NCI-H526 (cell line): ENCODE results near the gene VSX1.
A peak's percentile ranks its signal among the peaks of the same experiment; 100 is the strongest.

Experiments
- DNase-seq, 2 experiments: peaks; one replicate each; lab custom pipeline; 2025; lab: John Stamatoyannopoulos, UW

Gene VSX1

DNA sequence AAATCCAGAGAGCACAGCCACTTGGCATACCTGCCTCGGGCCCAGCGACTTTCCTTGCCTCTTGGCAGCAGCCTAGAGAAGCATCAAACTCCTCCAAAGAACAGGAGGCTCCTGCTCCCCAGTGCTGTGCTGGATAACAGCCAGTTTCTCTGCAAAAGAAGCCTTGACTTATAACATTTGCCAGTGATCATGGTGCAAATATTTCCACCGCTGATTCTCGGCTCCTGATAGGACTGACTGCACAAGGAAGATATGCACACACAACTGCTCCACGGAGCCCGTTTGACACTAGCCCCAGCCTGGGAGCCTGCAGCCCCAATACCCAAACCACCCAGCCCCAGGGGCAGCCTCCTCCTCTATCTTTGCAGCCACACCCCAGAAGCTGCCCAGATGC, 41.5 kb downstream of the VSX1 start:
- DNase-seq, result no peak

DNA sequence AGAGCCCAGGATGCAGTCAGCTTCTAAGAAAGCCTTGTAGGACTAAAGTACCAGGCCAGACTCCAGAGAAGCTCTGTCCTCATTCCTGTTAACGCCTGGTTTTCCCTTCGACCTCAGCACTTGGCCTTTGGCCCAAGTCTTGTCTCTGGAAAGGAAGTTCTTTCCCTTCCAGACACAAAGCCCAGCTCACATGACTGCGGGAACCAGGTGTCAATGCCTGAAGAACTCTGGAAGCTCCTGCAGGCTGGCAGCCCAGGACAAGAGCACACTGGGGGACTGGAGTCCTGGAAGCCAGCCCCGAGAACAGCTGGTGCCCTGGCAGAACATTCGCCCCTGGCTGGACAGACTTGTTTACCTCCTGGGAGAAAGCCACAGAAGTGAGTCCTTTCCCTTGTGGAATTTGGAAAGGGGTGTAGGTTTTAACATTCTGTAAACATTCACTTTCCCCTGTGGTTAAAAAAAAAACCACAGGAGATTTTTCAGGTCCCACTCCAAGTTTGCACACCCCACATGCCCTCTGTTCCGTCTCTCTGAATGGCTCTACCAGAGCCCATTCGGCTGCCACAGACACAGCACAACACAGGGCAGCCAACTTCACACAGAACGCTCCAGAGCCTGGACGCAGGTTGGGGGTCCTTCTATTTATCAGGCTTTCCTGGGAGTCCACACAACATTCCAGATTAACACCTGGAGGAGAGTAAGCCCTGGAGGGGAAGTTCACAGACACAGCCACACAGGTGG, 42.1 kb downstream of the VSX1 start:
- DNase-seq, result no peak

DNA sequence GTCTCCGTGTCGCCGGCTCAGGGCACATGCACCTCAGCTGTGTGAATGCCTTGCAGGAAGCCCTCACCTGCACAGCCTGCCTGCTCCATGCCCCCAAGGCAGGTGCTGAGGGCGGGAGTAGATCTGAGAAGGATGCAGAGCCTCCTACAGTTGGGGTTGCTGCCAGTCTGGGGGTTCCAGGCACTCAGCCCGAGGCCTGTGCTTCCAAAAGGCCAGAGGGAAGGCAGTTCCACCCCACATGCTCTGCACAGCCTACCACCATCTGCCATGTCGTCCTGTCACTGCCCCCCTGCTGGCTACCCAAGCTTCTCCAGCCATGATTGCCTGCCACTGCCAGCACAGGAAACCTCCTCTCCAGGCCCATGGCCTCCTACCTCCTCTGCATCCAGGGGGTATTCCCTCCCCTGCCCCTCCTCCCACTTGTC, 43.3 kb downstream of the VSX1 start:
- no peak for DNase-seq

DNA sequence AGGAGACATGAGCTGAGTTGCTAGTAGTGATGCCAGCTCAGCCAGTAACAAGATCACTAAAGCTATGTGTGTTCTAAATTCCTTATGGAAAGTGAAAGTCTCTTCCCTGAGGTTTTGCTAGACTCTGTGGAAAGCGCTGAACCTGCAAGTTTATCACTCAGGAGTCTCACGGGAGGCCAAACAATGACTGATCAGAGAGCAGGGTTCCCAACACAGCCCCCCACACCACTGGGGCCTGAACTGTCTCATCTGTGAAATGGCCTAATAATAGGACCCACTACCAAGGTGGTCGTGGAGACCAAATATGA, 43.9 kb downstream of the VSX1 start:
- DNase-seq, result no peak

DNA sequence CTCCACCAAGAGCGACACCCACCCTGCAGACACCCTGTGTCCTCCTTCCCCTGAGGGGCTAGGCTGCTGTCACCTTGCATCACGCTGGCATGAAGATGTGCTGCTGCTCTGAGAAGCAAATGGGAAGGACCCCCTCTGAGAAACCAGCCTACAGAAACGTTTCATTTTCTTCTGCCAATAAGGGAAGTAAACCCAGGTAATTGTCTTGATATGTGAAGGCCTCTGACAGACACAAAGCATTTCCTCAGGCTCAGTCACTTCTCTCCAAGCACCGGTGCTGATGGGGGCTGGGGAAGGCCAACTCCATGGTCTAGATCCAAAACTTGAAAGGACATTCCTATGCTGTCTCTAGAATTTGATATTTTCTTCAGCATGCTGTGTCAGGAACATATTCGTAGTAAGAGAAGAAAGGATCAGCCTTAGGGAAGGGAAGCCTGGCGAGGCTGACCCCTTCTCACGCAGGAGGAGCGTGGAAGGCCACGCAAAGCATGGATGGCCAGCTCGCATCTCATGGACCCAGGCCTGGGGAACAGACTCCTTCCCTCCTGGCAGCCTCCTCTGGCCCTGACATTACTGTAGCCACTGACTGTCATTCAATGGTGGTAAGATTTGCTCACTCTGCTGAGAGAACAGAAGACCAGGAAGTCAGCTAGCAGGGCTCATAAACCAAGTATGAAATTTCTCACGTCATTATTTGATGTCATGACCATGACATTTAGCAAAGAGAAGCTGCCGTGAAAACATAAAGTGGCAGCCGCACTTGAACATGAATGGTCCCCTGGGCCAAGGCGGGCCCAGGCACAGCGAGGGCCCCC, 44.4 kb downstream of the VSX1 start:
- no peak for DNase-seq

DNA sequence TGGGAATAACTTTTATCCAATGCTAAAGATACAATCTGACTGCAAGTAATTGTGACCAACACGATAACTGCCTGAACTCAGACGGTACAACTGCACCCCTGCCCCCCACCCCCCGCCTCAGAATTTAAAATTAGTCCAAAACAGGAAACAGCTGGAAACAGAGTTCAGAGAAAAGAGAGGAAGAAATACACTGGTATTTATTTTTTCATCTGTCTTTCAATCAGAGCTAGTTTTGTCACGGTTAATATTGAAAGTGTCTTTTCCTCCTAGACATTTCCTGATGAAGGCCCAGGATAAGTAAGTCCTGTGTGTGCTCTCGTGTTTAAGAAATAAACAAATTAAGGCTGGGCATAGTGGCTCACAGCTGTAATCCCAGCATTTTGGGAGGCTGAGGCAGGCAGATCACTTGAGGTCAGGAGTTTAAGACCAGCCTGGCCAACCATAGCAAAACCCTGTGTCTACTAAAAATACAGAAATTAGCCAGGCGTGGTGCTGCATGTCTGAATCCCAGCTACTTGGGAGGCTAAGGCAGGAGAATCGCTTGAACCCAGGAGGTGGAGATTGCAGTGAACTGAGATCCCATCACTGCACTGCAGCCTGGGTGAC, 45.5 kb downstream of the VSX1 start:
- no peak for DNase-seq

DNA sequence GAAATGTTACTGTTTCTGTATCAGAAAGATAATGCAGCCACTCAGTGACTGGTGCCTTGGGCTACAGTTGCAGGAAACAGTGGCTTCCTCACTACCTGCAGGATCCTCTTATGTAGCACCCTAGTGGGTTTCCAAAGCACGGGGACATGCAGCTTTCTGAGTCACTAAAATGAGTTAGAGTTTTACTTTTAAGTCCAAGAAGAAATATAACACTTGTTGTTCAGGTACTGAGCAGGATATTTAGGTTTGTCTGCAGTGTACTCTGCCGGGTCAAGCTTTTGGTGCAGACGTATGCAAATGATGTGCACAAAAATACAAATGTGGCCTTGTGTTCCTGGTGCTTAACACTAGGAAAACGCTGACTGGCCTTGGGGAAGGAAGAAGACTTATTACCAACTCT, 46.0 kb downstream of the VSX1 start:
- DNase-seq, result peak; percentile 72 to 86

DNA sequence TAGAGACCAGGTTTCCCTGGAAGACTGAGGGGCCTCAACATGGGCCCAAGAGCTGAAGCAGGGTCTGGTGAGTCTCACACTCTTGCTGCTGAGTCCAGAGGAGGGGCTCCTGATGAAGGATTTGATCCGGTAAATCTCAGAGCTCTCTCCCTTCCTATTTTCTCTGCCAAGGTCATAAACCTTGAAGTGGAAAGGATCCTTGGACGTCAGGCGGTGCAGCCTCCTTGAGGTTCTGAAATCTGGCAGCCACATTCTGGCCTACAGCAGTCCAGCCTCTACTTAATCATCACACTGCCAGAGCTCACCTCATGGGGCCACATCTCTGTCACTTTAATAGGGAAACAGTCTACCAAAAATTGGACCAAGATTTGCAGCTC, 48.0 kb downstream of the VSX1 start:
- DNase-seq, result no peak

DNA sequence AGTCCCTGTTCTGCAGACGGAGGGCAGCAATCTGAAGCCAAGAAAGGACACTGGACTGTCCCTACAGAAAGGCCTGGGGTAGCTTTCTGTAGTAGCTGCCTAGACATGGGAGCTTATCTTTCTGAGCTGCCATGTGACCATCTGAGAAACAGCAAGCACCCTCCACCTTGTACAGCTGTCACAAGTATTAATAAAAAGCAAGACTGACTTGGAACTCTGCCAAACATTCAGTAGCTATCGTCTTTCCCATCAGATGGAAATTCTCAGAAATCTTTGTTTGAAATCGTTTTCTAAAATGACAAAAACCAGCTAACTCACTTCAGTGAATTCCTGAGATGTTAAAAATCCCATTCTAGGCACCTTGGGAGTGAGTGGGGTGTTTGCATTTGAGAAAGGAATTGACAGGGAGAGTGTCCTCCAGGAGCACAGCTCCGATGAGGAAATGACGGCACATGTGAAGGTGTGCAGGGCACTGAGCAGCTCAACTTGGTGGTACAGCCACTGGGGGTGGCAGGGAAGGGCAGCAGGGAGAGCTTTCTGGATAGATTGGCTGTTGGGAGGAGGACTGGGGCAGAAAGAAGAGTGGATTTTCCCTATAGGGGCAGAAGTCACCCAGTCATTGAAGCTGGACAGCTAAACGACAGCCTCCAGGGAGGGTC, 48.5 kb downstream of the VSX1 start:
- peak; percentile 37 to 62 for DNase-seq

DNA sequence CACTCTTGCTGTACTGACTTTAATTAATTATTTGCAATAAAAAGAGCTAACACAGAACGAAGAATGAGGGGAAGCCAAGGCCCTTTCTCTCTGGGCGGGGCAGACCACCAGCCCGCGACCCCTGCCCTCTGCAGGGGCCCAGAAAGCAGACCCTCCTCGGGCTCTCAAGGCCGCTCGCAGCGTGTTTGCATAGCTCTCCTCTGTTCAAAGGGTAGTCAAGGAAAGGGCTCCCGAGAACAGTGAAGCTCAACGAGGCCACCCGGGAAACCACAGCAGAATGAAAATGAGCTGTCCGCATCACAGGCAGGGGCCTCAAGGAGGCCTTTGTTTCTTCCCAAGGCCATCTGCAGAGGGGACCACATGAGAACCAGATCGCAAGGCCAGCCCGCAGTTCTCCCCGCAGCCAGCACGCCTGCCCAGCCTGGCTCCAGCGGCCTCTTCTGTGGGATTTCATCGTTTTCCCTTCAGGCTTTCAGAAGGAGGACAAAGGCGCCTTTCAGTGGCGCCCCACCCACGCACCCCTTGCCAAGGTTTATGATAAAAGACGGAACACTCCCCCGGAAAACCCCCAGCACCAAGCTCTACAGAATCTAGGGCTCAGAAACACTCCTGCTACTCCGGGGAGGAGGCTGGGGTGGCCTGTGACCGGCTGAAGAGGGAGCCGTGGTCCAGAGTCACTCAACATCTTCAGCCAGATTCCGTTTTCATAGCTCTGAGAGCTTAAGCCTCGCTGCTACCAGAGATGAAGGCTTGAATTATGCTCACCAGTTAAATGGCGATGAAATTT, 49.3 kb downstream of the VSX1 start:
- DNase-seq, result peak; percentile 67 to 85

DNA sequence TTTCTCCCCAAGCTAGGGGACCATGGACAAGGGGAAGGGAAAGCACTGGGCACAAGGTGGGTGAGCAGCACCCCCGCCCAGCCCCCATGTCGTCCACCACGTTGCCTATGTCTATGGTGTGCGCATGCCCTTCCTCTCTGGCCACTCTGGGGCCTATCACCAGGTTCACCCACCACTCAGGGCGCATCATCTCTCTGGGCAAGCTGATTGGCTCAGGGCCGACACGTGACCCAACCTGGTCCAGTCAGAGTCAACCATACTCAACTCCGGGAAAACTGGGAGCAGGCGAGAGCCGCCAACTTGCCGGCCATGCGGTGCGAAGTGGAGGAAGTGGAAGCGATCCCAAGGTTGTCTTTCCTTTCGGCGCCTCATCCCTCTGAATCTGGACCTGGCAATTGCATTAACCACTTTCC, 49.9 kb downstream of the VSX1 start:
- DNase-seq, result peak in 1 of 2 experiments; percentile 34

DNA sequence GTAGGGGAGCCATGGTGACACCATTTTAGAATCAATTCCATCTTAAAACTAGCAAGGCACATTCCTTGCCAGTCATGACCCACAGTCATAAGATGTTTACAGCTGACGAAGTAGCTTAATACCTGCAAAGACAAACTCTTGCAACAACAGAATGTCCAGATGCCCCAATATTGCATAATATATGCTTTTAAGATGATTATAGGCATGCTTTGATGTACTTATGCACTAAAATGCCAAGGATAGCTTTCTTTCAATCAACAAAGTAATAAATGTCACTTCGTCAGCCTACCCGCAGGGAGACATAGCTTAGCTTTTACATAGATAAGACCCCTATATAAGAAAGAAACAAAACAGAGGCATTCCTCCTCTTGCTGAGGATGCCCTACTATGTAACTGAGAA, 50.7 kb downstream of the VSX1 start:
- no peak for DNase-seq

DNA sequence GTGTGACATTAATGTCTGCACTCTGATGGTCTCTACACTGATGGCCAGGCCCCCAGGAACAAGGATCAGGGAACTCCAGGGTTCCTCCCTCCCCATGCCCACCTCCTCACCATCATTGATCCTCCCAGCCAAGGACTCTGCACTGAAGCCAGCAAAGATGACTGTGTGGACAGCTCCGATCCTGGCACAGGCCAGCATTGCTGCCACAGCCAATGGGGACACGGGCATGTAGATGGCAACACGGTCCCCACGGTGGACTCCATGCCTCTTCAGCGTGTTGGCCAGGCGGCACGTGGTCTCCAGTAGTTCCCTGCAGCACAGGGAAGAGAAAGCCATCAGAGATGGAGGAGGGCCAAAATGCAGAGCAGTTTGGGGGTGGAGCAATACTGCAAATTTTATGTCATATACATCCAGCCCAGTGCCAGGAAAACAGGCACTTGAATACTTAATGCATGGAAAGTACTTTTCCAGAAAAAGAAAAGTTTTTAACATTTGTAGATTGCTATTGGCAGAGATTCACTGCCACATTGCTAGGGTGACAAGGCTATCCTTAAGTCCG, 51.2 kb downstream of the VSX1 start:
- DNase-seq, result no peak

DNA sequence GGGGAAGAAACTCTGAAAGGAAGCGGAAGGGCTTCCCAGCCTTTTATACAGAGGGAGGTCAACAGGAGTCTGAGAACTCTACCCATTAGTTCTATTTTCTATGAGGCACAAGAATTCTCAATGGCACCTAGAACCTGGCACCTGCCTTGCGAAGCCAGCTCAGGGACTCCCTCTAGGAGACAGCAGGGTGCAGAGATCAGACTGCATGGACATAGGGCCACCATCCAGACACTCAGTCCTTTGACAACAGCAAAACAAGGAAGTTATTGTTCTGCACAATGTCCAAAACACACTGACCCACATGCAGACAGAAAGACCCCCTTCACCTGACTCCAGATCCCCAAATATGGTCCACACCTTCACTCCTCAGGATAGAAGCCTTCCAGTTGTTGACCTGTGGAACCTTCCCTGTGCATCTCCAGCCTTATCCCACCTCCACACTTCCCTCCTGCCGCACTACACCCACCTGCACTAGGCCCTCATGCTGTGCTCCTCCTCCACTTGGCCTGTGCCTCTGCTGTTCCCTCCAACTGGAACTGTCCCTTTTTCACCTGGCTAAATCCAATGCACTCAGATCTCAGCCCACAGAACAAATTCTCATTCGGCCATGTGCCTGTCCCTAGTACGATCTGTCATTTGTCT, 51.8 kb downstream of the VSX1 start:
- DNase-seq, result no peak

DNA sequence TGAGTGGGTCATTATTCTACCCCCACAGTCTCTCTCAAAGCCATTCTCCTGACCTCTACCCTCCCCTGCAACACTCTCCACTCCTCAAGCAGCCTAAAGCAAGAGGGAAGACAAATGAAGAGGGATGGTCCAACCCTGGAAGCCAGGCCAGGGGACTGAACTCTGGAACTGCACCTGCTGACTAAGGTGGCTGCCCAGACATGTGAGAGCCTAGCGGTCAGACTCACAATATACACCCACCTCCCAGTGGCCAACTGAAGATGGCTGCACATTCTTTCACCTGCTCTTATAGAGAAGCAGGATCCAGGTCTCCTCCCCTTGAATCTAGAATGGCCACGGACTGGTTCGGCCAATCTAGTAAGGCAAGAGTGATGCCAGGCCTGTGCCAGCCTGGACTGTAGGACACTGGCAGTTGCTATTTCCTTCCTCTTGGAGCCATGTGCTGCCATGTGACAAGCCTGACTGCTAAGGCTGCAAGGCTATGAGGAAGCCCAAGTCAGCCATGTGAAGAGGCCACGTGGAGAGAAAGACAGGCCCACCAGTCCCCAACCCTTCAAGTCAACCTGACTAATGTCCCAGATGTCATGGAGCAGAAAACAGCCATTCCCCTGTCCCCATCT, 55.8 kb downstream of the VSX1 start:
- DNase-seq, result no peak
